Superior temporal gyrus (tissue), 1 donor: Measurements from ENCODE around the gene YEATS4.

Experiments used
- DNase-seq: peaks from one replicate; pipeline ENCODE4 v3.0.0-alpha.2; 2016; ENCODE audit errors: extremely low spot score

The YEATS4 gene

GRCh38 chr12:69342421-69342820, 17.1 kb upstream of the YEATS4 start:
- DNase-seq = peak; percentile 3

- DNase-seq = no peak
Observed at GRCh38 chr12:69343357-69343756, 16.2 kb upstream of the YEATS4 start.

- DNase-seq = no peak
Observed at GRCh38 chr12:69343885-69344612, 15.5 kb upstream of the YEATS4 start.

- DNase-seq = no peak
Observed at GRCh38 chr12:69345077-69345476, 14.5 kb upstream of the YEATS4 start.

- no peak for DNase-seq
Observed at GRCh38 chr12:69345742-69346141, 13.8 kb upstream of the YEATS4 start.

- no peak for DNase-seq
Observed at GRCh38 chr12:69348162-69348938, 11.2 kb upstream of the YEATS4 start, which contains the start of gene LYZ. Gene LYZ, plus strand, starts transcription at chr12:69348381. Its CDS starts 28 bp downstream, at chr12:69348409.

- no peak for DNase-seq
Observed at GRCh38 chr12:69350002-69350626, 9.4 kb upstream of the YEATS4 start.

GRCh38 chr12:69350777-69351176, 8.8 kb upstream of the YEATS4 start:
- no peak for DNase-seq

GRCh38 chr12:69351462-69352236, 7.9 kb upstream of the YEATS4 start:
- DNase-seq = no peak

GRCh38 chr12:69352904-69353303, 6.6 kb upstream of the YEATS4 start:
- DNase-seq = no peak

- DNase-seq = no peak
Observed at GRCh38 chr12:69354172-69354555, 5.4 kb upstream of the YEATS4 start.

- DNase-seq = no peak
Observed at GRCh38 chr12:69354556-69355187, 4.9 kb upstream of the YEATS4 start.

- DNase-seq = no peak
Observed at GRCh38 chr12:69355363-69356028, 4.0 kb upstream of the YEATS4 start.

GRCh38 chr12:69360348-69360672, 767 bp downstream of the YEATS4 start:
- no peak for DNase-seq

- DNase-seq = no peak
Observed at GRCh38 chr12:69366796-69367195, 7.3 kb downstream of the YEATS4 start.

- DNase-seq = no peak
Observed at GRCh38 chr12:69368171-69368570, 8.6 kb downstream of the YEATS4 start.

- DNase-seq = no peak
Observed at GRCh38 chr12:69383074-69383473, 23.5 kb downstream of the YEATS4 start.

GRCh38 chr12:69385038-69385437, 25.5 kb downstream of the YEATS4 start:
- no peak for DNase-seq

GRCh38 chr12:69386921-69387320, 27.4 kb downstream of the YEATS4 start:
- no peak for DNase-seq

- peak; percentile 80 for DNase-seq
Observed at GRCh38 chr12:69388371-69388770, 28.8 kb downstream of the YEATS4 start.

GRCh38 chr12:69389831-69390230, 30.3 kb downstream of the YEATS4 start:
- no peak for DNase-seq
